Measurements from ENCODE around the gene DIPK1A.
A peak's percentile ranks its signal among the peaks of the same experiment; 100 is the strongest.
"Not testable (repeated sequence)": the region's sequence is repeated elsewhere in the genome, so short reads cannot be mapped to it uniquely, and the experiment has no call there.

The DIPK1A gene

DNA sequence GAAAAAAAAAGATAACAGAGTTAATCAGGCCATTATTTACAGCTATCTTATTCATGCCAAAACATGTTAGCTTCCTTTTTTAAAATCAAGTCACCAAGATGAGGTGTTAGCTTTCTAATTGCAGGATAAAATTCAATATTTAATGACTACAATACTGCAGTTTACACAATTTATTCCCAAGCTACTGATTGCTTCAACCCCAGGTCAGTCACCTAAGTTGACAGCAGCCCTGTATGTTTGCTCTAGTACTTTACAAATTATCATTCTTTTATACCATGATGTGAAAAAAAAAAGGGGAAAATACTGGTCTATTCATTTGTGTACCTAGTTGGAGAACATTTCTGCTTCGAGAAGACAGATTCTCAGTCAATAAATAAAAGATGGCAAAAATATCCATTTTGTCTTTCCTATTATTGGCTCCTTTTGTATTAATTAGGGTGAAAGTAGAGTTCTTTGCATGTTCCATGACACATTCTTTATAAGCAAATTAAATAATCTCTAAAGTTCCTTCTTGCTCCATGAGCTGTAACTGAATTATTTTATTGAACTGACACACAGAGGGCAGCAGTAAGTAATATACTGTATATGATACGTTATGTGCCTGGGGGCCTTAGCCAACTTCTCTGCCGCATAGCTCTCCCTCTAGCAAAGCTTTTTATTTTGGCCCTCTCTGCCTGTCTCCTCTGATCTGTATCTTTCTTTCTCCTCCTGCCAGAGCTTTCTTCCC is 48.0 kb downstream of the DIPK1A start:
- no peak for DNase-seq

DNA sequence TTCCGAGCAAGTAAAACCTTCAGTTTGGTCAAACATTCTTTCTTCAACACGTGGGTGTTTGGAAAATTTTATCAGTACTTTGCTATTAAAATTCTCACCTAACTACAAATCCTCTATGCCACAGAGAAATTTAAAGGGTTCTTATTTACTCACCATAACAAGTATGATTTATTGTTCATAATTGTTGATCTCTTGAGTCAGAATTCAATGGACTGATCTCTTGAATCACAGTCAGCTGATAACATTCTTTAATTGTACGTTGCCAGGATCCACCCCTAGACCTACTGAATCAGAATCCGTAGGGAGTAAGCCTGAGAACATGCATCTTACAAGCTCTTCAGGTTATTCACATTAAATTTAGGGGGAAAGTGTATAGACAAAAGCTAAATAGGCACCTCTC is 51.2 kb downstream of the DIPK1A start:
- DNase-seq: no peak

DNA sequence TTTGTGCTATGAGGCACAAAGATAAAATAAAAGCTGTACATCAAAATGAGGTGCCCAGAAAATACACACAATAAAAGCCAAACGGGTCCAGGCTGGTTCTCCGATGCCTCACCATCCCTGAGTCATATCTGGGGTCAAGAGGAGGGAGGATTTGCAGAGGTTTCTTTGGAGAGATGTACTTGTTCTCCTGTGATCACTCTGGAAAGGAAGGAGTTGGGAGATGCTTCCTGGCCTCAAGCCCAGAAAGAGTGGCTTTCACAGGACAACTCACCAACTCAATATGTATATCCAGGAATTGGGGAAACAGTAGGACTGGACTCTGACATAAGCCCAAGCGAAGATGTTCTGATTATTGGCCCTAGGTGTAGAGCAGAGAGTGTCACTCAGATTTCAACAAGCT is 51.9 kb downstream of the DIPK1A start:
- DNase-seq: no peak

DNA sequence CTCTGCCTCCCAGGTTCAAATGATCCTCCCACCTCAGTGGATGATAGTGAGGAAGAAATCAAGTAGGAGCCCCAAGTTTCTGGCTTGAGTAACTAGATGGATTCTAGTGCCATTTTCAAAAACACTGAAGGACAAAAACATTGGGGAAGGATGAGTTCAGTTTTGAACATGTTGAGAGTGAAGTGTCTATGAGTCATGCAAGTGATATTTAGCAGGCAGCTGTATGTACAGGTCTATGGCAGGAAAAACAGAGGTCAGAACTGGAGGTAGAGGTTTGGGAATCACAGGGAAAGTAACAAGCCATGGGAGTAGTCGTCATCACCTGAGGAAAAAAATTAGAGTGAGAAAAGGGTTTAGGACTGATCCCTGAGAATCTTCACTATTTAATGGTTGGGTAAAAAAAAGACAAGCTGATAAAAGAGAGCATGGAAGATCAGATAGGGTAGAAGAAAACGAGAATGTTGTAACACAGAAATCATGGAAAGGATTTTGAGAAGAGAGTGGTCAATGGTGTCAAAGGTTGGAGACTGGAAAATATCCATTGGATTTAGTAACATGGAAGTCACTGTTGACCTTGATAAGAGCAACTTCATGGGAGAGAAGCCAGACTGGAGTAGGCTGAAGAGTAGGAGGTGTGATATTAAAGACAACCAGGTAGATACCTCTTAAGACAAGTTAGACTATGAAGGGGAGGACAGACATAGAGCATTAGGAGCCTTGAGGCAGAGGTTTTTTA is 53.1 kb downstream of the DIPK1A start:
- no peak for DNase-seq

DNA sequence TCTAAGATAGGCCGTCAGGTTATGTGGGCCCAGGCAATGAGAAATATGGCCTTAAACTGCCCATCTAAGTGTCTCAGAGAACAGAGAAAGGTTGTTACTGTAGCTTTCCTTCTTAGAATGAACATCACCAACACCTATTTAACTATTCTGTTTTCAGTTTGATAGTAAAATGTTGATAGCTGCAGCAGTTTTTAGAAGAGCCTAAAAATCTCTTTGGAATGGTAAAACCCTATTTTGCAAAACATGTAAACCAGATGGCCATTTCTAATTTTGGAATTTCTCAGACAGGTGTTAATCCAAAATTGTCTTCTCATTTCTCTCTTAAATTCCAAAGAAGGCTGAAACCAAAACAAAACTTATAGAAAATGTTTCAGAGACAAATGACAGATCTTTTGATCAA is 57.5 kb downstream of the DIPK1A start:
- no peak for DNase-seq

DNA sequence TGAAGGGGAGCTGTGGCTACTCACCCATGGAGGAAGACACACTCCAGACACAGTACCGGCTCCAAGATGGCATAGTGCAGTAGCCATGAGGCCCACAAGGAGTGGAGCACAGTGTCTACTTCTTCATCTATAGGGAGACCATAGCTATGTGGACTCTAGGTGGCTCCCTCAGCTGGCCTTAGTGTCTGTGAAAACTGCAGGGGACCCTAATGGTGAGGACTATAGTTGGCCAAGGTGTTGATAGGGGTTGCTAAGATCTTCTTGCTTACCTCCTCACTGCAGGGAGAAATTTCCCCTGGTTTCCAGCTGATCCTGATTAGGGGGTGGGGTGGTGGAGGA is 58.9 kb downstream of the DIPK1A start:
- DNase-seq: no peak

DNA sequence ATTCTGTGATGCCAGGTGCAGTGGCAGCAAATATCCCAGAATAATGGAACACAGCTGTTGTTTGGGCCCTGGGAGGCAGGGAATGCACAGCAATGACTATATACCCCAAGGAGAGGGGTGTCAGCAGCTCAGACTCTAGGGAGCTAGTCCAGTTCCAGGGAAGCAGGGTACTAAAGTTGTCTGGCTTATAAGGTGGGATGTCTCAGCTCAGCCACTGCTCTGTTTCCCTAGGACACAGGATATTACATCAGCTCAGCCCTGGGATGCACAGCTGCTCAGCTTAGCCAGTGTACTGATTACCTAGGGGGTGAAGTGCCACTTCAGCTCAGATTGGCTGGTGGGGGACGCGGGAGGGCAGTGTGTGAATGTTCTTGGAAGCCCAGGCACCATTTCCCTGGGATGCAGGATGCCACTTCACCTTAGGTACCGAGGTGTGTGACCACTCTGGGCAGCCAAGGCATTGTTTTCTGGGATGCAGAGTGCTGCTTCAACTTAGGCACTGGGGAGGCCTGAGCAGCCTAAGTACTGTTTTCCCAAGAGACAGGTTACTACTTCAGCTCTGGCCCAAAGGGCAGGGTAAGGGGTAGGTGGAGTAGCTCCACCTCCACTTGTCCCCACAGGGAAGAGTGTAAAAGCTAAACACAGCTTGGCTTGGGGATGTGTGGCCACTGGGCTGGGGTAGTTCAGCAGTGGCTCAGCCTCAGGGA is 59.4 kb downstream of the DIPK1A start:
- DNase-seq: no peak

DNA sequence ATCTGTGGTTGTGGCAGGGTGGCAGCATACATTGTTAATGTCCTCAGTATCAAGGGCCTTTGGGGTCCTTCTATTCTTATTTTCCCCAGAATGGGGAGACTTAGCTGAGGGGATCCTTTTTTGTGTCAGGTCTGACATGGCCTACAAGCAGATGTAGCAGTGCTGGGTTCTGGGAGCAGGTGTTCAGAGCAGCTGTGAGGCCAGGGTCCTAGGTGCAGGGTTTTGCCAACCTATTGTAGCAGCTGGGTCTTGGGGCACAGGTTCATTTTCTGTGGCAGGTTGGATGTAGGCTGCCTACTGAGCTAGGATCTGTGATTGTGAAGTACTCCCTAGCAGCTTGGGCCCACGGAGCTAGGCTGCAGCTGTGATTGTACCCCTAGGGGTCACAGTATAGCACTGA is 60.1 kb downstream of the DIPK1A start:
- DNase-seq: no peak

DNA sequence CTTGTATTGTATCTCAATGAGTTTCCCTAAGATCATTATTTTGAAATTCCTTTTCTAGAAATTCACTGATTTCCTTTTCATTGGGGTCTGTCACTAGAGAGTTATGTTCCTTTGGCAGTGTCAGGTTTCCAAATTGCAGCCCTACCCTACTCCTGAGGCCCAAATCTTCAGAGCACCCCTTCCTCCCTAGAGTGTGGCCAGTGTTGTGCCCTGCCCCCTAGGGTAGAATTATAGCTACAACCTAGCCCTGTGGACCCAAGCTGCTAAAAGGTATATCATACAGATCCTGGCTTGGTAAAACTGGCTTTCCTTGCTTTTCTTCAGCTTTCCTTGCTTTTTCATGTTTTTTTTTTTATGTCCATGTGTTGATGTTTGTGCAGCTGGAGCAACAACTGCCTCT is 60.7 kb downstream of the DIPK1A start:
- no peak for DNase-seq

DNA sequence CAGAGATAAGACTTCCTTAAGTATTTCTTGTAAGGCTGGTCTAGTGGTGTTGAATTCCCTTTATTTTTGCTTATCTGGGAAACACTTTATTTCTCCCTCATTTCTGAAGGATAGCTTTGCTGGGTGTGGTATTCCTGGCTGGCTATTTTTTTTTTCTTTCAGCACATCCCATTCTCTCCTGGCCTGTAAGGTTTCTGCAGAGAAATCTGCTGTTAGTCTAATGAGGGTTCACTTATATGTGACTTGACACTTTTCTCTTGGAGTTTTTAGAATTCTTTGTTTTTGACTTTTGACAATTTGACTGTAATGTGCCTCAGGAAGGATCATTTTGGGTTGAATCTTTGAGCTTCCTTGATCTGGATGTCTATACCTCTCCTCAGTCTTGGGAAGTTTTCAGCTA is 61.5 kb downstream of the DIPK1A start:
- no peak for DNase-seq

DNA sequence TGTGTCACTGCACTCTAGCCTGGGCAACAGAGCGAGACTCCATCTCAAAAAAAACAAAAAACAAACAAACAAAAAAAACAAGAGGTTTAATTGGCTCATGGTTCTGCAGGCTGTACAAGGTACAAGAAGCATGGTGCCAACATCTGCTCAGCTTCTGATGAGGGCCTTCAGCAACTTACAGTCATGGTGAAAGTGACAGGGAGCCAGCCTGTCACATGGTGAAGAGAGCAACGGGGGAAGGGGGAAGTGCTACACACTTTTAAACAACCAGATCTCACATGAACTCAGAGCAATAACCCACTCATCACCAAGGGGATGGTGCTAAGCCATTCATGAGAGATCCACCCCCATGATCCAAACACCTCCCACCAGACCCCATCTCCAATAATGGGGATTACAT is 63.2 kb downstream of the DIPK1A start:
- not testable (repeated sequence) for DNase-seq

DNA sequence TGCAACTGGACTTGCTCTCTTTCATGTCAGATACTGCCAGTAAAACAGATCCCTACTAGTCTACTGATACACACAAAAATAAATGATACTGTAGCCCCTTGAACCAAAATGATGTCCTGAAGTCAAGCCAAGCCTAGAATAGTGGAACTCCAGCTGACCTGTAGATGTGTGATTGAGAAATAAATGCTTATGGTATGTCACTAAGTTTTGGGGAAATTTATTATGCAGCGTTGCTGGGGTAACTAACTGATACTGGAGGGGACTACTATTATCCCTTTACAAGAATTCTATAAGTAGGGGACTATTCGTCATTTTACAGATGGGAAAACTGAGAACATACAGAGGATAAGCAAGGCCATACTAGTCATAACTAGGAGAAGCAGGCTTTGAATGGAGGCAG is 73.8 kb downstream of the DIPK1A start:
- DNase-seq: no peak

DNA sequence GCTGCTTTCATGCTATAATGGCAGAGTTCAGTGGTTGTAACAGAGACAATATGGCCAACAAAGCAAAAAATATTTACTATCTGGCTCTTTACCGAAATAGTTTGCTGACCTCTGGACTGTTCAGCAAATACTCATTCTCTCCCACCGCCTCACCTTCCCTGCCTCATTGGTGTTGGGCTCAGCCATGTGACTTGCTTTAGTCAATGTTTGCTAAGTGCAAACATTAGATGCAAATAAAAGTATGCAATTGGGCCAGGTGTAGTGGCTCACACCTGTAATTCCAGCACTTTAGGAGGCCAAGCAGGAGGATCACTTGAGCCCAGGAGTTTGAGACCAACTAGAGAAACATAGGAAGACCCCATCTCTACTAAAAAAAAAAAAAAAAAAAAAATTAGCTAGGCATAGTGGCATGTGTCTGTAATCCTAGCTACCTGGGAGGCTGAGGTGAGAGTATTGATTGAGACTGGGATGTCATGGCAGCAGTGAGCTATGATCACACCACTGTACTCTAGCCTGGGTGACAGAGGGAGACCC is 74.3 kb downstream of the DIPK1A start:
- no peak for DNase-seq

DNA sequence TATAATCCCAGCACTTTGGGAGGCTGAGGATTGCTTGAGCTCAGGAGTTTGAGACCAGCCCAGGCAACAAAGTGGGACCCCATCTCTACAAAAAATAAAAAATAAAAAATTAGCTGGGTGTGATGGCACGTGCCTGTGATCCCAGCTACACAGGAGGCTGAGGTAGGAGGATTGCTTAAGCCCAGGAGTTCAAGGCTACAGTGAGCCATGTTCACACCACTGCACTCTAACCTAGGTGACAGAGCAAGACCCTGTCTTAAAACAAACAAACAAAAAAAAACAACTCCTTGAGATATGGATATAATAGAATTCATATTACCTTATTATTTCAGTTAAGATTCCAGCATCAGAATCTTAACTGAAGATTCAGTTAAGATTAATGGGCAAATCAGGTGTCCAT is 77.1 kb downstream of the DIPK1A start:
- no peak for DNase-seq

DNA sequence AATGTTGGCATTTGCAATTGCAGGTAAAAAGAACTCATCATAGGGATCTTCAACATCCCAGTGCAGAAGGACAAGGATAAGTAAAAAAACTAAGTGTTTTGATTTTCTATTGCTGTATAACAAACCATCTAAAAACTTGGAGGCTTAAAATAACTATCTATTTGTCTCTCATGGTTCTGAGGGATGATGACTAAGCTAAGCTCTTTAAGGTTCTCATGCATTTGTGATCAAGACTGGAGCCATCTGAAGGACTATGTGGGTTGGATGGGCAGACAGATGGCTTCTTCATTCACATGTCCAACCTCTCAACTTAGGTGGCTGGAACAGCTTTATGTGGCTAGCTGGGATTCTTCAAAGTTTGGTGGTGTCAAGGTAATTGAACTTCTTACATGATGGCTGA is 78.0 kb downstream of the DIPK1A start:
- DNase-seq: no peak

DNA sequence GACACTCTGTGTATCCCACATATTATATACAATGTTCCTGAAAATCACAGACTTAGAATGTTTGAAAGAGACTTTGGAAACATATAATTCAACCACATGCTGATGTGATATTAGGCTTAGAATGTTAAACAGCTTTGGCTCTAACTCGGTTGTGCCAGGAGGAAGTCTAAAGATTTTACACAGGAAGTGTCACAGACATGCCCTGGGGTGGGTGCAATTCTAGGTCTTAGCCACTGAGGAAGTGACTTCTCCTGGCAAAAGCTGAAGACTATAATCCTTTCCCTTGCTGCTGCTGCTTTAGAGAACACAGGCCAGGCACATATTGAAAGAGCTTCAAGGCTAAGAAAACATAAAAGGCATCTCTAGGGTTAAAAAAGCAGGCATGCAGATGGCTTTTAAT is 78.4 kb downstream of the DIPK1A start:
- no peak for DNase-seq

DNA sequence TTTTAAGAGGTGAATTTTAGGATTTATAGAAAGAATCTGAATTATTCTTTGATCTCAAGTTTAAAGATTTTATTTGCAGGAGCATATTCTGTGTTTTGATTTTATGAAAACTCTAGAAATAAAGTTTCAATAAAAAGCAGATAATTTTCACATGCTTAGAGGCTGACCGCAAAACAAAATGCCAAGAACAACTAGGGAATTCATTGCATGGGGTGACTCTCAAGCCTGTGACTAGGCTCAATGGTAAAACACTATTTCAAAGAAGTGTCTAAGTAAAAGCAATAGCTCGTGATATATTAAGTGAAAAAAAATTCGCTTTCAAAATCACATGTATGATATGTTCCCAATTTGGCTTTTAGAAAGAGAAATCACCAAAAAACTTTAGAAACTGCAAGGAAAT is 79.9 kb downstream of the DIPK1A start:
- no peak for DNase-seq

DNA sequence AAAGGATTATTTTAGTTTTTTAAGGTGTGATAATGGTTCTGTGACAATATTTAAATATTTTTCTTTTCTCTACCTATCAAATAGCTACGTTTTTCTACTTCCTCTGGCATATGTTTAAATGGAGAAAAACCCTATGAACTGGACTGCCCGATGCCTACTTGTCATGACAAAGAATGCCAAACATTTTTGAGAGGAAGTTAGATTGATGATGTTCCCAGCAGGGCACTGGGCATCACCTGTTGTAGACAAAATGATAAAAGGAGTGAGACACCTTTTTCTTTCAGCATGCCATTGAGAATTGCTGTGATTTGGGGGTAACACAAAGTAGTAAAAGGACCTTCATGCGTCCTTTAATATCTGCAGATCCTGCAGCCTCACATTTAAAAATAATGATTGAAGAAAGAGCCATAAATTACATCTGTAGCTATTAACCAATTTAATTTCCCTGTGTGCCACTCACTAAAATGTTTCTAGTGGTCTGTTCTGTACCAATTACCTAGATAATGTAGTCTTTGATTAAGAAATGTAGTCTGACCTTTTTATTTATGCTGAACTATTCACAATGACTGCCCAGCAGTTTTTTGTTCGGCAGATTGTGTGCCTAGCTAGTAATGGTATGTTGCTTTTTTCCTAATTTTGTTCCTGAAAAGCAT is 81.8 kb downstream of the DIPK1A start:
- no peak for DNase-seq

DNA sequence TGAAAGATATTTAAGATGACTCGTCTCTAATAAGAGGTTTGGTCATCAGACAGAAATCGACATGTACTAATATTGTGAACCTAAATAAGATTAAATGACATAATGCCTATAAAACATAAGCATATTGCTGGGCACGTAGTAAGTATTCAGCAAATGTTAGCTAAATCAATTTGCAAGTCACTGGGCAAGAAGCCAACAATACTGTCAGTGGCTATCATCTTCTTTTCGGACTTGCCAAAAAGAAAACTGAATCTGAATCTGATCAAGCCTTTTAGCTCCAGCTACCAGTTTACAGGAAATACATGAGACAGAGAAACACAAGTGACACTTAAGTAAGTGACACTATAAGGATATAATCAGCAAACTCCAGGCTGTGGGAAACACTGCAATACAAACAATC is 83.5 kb downstream of the DIPK1A start:
- peak; percentile 56 for DNase-seq

DNA sequence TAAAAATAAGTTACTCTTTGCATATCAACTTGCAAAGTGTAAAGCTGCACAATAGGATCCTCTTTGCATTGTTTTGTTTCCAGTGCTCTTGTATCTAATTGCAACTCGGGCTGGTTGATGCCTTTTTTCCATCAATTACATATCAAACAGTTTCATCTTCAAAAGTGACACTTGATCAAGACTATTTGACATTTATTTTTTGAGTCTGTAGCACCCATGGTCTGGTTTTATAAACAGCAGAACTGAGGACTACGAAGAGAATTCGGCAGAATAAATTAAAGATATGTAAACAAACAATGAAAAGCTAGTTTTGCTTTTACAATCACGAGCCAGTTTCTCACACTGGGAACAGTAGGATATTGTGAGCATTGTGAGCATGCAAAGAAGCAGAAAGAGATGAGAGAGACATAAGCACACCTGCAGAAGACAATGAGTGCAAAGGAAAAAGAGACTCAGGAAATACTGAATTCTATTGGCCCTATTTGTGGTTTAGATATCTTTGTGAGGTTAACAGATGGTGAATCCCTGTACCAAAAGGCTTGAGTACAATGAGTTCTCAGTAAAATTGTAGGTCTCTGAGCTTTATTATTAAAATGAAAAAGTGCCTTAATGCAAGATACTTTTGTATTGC is 84.1 kb downstream of the DIPK1A start:
- DNase-seq: peak; percentile 76

DNA sequence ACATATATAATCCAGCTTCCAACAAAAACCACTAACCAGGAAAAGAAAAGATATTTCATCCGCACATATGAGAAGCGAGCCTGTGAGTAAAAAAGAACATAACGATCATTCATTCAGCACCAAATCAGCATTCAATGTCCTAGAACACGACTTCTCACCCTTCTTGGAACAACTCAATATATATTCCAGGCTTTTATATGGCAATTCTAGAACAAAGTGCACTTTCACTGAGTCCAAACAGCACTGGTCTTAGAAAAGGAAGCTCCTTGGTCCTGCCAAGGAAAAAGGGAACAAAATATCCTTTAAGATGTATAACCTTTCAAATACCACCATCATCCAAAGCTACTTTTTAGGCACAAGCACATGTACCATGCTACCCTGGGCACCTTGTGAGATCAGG is 84.9 kb downstream of the DIPK1A start:
- peak; percentile 70 for DNase-seq

DNA sequence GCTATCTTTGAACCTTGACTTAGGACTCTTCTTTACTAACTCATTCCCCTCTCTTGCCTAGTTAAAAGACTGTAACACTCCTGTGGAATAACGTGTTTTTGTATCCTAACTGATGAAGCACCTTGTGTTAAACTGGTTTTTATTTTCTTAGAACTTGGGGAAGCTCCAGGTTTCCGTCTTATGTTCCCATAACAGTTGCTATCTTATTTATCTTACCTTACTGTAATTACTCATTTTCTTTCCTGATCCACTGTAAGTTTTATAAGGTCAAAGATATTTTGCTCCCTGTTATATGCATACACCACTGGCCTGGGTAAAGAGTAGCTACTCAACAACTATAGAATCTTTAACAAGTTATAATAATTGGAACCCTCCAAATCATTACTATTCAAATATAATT is 86.3 kb downstream of the DIPK1A start:
- no peak for DNase-seq

DNA sequence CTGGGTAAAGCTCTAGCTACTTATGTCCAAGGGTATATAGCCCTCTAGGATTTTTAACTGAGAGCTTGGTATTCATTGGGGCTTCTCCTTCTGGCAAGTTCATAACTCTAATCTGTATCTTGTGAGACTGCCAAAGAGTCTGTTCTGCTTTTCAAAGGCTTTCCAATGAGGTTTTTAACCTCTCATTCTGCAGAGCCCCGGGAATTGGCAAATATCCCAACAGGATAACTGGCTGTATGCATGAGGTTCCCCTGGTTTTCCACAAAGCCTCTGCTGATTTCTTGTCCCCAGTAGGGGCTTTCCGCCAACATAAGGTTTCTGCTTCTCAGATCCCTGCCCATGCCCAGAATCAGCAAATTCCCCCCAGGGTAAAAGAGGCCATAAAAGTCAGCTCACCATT is 88.5 kb downstream of the DIPK1A start:
- peak; percentile 62 for DNase-seq
